Stomach (tissue), 4 donors: Measurements from ENCODE around the gene GLTP.

Experiments used
- CTCF ChIP-seq, 7 experiments: fragments of 450-650 bp in 4 of 7; fragments of 200-600 bp in 3 of 7; sonication (generic) in 3 of 7; IDR thresholded peaks; one replicate each; pipeline ENCODE4 v1.5.1; 2016 to 2019; ENCODE audit warnings: antibody characterized with exemption in 7 of 7, control low read depth in 2 of 7, mild to moderate bottlenecking in 1 of 7
- EP300 ChIP-seq: sonication (generic); formaldehyde crosslinking; IDR thresholded peaks from one replicate; pipeline ENCODE4 v1.6.1; 2017; ENCODE audit warnings: antibody characterized with exemption
- POLR2A ChIP-seq, 4 donors: fragments of 450-650 bp; IDR thresholded peaks; one replicate each; pipeline ENCODE4 v1.6.1; 2016; ENCODE audit warnings: antibody characterized with exemption in 4 of 4, control low read depth in 2 of 4, mild to moderate bottlenecking in 1 of 4, moderate library complexity in 1 of 4

GRCh38 chr12:109845824-109846205, 34.5 kb downstream of the GLTP start:
- no peak for TF ChIP-seq CTCF (IDR thresholded peaks at IDR 0.05)
- TF ChIP-seq POLR2A (IDR thresholded peaks at IDR 0.05) = no peak
- no peak for TF ChIP-seq EP300
